GM18858 (cell line): ENCODE results near the gene SENP1.
"Not testable (repeated sequence)": the region's sequence is repeated elsewhere in the genome, so short reads cannot be mapped to it uniquely, and the experiment has no call there.

Experiments used
- ATAC-seq: cut with Tn5 transposase; IDR thresholded peaks from one replicate; pipeline ENCODE4 v1.9.1; 2021; ENCODE audit not compliant: unreplicated experiment

The SENP1 gene

DNA sequence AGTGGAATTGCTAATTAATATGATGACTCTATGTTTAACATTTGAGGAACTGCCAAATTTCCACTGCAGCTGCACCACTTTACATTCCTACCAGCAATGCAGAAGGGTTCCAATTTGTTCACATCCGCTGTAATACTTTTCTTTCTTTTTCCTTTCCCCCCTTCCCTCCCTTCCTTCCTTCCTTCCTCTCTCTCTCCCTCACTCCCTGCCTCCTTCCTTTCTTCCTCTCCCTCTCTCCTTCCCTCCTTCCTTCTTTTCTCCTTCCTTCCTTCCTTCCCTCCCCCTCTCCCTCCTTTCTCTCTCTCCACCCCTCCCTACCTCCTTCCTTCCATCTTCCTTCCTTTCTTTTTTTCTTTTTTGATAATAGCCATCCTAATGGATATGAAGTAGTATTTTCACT, 10.1 kb upstream of the SENP1 start:
- ATAC-seq = no peak

DNA sequence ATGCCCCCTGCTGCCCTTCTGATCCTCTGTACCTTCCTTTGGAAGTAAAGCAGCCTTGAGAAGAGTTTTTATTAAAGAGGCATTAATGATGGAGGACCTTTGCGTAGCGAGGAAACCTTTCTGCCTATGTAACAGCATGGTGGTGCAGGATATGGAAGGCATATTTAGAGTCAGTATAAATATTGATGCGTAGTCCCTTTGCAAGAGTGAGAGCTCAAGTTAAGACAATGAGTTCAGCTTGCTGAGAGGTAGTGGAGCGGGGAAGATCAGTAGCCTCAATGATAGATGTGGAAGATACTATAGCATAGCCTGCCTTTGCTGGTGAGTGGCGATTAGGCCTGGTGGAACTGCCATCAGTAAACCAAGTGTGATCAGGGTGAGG, 5.4 kb upstream of the SENP1 start:
- not testable (repeated sequence) for ATAC-seq

DNA sequence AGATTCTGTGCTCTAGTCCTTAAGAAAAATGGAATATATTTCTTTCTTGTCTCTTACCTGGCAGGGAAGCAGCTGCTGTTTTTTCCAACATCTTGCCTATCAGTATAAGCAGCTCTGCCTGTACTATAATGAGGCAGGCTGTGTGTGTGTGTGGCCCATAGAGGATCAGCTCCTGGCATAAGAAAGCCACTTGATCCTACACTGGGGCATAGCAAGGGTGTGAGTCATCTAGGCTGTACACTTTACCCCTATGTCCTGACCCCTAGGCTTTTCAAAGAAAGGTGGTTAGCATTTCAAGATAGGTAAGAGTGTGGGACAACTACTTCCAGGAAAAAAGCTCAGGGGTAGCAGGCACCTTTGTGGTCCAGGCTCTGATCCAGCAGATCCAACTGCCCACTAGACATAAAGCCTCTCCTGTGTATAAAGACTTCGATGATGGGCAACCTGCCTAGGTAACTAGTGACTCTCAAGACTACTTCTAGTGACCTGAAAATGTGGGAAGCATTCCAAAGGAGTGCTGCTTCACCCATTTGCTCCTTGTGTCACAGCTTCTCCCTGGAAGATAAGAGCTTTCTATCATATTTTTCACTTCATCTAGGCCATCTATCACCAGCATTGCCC, 4.9 kb upstream of the SENP1 start:
- no peak for ATAC-seq

DNA sequence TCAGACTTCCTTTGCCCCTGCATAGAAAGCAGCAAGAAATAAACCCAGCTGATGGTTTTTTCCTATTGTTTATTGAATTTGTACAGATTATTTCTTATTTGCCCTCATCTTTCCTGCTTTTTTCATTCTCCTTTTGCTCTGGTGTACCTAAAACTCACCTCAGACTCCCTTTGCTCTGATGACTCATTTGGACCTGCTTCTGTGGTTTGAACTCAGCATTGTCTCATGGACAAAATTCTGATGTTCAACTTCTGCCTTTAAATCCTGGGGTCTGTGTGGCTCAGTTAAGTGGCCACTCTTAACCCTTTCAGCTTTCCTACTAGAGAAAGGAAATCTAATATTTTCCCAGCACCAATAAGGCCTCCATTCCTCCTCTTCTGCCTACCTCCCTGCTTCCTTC, 3.5 kb upstream of the SENP1 start:
- no peak for ATAC-seq

DNA sequence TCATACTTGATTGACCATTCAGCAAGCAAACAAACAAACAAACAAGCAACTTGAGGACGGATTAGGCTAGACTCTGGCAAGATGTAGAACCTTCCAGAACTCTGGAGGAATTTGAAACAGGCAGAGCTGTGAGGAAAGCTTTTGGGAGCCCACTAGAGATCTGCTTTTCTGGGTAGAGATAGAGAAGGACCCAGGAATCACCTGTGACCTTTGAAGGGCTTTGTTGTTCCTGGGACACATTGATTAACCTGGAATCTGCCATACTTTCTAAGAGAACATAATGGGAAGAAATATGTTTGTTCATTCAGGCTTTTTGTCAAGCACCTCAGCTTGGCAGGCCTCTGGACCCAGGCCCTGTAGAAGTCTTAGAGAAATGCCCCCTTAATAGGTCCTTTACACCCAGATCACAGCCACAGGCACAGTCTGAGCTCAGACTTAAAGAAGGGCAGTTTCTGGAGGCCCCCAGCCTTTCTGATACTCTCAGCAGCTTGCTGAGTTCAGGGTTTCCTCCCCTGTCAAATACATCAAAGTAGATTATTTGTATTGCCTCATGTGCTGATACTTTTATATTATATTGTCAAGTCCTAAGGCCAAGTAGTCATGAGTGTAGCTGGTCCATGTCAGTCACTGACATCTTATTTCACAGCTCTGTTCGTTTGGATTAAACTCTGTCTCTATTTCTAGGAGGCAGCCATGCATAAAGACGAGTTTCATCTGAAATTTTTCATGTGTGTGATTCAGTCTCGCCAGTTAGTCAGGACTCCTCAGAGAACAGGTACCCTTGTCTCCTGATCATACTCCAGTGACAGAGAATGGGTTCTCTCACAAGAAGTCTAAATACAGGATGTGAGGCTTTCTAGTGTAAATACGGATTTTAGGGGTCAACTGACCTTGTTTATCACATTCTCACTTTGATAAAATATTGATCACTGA, 1.1 kb upstream of the SENP1 start:
- ATAC-seq = no peak

DNA sequence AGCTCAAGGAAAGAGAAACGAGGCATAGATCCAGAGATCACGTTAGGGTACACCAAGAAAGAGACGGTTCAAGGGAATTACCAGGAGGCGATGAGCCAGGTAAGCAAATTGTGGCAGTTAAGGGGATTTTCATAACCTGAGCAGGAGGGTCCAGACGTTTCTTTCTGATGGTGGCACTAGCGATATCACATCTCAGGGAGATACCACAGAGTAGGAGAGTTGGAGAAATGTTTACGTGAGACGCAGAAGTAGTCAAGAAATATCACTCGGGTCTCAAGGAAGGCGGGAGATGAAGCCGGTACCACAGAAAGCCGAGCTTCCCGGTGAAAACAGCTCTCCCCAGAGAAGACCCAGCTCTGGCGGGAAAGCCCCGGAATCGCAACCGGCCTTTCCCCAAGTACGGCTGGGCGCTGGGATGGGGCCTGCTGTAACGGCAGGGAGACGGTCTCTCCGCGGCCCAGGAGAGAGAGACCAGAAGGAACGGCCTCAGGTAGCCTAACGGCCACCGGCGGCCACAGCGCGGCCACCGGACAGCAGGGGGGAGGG, 485 bp downstream of the SENP1 start:
- ATAC-seq = peak; percentile 17

DNA sequence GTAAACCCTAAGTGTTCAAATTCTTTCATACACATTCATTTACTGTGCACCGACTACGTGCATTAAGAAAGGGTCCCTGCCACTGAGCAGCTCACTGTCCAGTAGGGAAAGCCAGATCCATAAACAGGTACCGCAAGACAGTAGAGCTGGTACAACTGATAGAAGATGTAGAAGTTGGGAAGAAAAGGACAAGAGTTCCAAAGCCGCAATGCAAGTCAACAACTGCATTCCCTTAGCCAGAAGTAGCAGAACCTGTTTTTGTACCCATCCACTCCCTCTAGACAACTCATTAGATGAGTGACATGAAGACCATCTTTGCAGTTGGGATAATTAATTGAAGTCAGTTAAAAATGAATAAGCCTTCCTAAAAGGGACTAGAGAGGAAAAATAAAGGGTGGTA, 1.3 kb downstream of the SENP1 start:
- ATAC-seq = no peak

DNA sequence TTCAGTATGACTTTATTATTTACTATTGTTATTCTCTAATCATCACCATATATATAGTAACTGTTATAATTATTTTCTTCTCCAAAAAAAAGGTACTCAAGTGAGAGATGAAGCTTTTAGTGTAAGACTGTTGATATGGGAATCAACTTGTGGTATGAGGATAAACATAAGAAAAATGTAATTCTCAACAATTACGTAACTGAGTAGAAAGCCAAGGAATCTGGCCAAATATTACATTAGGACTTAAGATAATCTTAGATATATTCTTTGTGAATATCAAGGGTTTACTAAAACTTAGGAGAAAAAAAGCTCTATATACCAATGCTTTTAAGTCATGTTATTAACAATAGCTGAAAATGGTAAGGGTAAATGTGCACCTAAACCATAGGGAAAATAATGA, 13.3 kb downstream of the SENP1 start:
- no peak for ATAC-seq

DNA sequence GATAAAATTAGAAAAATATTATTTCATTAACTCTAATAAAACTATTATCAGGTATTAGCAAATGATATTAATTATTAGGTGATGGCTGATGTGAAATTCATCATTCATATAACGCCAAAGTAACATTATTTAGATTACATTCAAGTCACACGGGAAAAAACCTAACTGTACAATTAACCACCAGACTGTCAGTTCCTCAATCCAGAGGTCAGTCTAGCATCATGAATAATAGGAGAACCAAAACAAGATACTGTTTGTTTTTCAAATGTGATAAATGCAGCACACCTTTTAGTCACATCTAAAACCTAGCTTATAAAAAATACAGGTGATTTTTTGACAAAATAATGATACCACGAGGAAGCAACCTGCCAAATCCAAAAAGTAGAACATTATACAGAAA, 19.6 kb downstream of the SENP1 start:
- no peak for ATAC-seq

DNA sequence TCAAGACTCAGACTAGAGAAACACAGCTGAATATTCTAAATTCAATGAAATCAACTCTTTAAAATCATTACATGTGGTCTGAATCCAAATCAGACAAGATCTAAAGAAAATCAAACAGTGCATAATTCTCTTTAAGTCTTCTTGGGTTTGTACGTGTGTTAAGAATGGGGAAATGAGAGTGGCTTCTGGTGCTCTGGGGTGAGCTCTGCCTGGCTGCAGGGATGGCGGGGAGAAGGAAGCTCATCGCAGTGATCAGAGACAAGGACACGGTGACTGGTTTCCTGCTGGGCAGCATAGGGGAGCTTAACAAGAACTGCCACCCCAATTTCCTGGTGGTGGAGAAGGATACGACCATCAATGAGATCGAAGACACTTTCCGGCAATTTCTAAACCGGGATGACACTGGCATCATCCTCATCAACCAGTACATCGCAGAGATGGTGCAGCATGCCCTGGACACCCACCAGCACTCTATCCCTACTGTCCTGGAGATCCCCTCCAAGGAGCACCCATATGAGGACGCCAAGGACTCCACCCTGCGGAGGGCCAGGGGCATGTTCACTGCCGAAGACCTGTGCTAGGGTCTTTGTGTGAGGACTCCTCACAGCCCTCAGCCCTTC, 20.9 kb downstream of the SENP1 start:
- ATAC-seq = no peak

DNA sequence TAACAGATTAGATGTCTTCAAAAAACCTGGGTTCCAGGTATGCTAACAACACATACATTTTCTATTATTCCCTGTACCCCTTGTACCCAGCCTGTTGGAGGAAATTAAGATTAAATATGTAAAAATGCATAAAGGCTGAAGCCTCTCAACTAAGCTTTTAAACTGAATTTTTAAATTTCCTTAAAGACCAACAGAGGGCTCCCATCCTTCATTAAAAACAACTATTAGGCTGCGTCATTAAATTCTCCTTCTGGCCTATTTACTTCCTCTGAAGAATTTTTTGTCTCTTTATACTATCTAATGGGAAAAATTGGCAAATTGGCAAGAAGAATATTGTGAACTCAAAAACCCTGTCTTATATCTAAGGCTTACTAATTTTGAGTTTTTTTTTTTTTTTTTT, 21.8 kb downstream of the SENP1 start:
- no peak for ATAC-seq

DNA sequence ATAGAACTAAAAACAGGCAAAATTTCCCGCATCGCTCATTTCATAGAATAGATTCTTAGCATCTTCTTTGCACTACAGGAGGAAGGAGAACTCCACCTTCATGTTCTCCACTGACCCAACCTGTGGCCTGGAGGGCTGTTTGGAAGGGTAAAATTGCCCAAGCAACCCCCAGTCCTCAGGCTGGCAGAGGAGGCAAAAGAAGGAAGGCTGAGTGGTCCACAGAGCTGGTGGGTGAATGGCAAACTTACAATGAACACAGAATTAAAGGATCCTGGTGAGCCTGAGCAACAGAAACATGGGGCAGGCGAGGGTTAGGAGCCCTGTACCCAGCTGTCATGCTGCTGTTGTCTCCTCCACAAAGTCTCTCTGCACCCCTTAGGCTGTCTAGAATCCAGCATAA, 25.1 kb downstream of the SENP1 start:
- ATAC-seq = no peak

DNA sequence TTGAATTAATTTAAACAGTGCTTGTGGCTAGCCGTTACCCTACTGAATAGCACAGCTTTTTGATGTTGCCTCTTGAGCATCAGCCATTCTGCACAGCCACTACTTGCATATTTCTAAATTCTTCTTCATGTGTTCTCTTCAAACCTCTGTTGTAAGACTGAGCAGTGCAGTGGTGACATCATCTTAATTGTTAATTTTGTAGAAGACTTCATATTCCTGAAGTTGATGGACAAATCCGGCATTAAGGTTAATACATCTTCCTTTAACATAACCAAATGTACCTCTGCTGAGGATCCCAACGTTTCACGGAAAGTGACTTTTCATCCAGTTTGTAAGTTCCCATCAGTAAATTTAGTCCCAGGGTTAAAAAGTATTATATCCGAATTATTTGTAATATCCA, 25.6 kb downstream of the SENP1 start:
- ATAC-seq = no peak

DNA sequence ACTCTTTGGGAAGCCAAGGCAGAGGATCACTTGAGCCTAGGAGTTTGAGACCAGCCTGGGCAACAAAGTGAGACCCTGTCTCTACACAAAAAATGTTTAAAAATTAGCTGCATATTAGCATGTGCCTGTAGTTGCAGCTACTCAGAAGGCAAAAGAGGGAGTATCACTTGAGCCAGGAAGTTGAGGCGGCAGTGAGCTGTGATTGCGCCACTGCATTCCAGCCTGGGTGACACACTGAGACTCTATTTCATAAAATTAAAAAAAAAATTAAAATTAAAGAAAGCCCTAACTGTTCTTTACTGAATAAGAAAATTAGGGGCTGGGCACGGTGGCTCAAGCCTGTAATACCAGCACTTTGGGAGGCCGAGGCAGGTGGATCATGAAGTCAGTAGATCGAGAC, 27.0 kb downstream of the SENP1 start:
- no peak for ATAC-seq

DNA sequence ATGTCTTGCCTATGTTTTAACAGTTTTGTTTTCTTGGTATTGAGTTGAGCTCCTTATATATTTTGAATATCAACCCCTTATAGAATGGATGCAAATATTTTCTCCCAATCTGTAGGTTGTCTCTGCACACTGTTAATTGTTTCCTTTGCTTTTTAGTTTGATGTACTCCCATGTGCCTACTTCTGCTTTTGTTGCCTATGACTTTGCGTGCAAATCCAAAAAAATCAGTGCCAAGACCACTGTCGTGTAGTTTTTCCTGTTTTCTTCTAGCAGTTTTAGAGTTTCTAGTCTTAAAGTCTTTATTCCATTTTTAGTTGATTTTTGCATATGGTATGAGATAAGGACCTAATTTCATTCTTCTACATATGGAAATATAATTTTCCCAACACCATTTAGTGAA, 28.8 kb downstream of the SENP1 start:
- ATAC-seq = no peak

DNA sequence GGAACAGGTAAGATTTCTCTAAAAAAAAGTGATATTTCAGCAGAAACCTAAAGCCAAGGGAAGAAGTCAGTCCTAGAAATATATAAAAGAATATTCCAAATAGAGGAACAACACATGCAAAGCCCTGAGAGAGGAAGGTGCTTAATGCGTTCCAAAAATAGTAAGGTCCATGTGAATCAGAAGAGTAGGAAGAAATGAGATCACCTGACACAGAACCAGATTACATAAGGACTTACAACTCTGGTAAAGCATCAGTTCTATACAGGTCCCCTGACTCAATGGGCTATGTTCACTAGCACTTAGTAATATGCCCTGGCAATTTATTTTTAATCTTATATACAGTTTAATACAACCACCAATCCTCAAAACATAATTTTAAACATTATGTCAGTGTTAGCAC, 30.0 kb downstream of the SENP1 start:
- ATAC-seq = no peak

DNA sequence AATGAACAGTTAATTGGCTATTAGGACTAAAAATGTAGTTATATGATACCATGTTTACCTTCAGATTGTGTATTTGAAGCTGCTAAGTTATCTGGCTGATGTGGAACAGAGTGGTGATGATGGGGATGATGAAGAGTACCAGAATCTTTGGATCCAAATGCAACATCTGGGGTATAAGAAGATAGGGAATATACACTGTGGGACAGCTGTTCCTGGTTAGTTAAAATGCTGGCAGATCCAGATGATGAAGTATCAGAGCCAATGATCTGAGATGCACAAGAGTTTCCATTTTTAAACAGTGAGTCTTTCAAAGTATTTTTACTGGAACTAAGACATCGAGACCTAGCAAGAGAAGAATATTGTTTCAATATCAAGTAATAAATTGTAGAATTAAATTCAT, 31.6 kb downstream of the SENP1 start:
- no peak for ATAC-seq

DNA sequence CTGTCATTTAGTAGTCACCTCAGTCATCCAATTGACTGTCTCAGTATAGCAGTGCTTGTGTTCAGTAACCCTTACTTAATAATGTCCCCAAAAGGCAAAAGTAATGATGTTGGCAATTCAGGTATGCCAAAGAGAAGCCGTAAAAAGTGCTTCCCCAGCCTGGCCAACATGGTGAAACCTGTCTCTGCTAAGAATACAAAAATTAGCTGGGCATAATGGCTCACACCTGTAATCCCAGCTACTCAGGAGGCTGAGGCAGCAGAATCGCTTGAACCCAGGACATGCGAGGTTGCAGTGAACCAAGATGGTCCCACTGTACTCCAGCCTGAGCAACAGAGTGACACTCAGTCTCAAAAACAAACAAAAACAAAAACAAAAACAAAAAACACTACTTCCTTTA, 33.6 kb downstream of the SENP1 start:
- no peak for ATAC-seq

DNA sequence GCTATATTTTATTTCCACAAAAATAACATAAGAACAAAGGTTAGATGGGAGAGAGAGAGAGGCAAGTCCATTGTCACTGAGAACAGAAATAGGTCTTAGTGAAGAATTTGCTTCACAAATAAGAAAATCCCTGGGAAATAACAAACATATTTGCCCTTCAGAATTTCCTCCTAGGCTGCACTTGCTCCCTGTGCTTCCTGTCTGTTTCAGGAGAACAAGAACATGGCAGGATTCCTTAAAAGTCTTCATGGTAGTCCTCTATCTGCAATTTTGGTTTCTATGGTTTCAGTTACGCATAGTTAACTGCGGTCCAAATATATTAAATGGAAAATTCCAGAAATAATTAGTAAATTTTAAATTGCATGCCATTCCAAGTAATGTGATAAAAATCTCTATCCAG, 34.1 kb downstream of the SENP1 start:
- no peak for ATAC-seq

DNA sequence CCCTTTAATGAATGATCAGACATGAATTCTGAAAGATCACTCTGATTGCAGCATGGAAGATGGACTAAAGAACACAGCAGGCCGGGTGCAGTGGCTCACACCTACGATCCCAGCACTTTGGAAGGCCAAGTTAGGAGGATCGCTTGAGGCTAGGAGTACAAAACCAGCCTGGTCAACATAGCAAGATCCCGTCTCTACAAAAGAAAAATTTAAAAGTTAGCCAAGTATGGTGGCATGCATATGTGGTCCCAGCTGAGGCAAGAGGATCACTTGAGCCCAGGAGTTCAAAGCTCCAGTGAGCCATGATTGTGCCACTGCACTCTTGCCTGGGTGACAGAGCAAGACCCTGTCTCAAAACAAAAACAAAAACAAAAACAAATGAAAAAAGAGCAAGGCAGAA, 35.1 kb downstream of the SENP1 start:
- ATAC-seq = no peak

DNA sequence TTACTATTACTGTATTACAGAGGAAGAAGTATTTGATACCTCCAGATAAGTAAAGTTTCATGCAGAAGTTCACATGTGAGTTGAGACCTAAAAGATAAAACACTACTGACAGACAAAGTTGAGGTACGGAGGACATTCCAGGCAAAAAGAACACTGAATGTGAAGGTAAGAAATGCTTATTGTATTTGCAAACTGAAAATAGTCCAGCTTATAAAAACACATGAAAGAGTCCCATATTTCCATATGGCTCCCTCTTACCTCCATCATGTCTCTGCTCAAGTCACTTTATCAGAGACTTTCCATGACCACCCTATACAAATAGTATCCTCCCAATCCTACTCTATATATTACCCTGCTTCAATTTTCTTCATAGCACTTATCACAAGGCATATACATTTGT, 35.8 kb downstream of the SENP1 start:
- no peak for ATAC-seq

DNA sequence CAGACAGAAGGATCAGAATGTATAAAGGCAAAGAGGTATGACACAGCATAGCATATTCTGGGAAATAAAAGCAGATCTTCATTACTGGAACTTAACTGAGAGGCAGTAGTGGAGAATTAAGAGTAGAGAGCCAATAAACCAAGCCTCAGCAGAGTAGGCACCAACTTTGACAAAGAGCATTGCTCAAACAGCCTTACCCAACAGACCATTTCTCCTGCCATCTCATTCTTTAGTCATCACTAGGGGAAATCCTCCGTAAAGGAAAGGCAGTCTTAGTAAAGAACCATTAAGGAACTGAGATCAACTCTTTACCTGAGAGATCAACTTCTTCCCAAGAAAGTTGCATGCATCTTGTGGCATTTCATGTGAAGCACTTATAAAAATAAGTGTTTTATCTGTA, 36.6 kb downstream of the SENP1 start:
- ATAC-seq = no peak
